Fibroblast of lung (primary cell): Measurements from ENCODE around the gene UTP14A. TPM values are rescaled to one million over a fixed set of nuclear protein-coding genes. Genes with fewer than 3 reads are reported as not detected.

Experiments
- DNase-seq, 2 donors: peaks; one replicate each; pipeline versions ENCODE4 v3.0.0 to v3.0.0-alpha.2; 2010; ENCODE audit warnings: low read depth in 2 of 2
- H2AFZ ChIP-seq: 2 replicates; pipeline ENCODE4 v1.5.1; 2012; ENCODE audit warnings: low read length, control low read depth, inconsistent platforms
- H3K27ac ChIP-seq: 2 replicates; pipeline ENCODE4 v1.5.1; 2011; ENCODE audit warnings: low read length, control low read depth; ENCODE audit not compliant: insufficient read depth
- H3K27me3 ChIP-seq: 2 replicates; pipeline ENCODE4 v1.5.1; 2011; ENCODE audit warnings: mild to moderate bottlenecking, low read length; ENCODE audit not compliant: control insufficient read depth, insufficient read depth
- H3K36me3 ChIP-seq: 2 replicates; pipeline ENCODE4 v1.5.1; 2011; ENCODE audit warnings: low read length; ENCODE audit not compliant: control insufficient read depth, insufficient read depth
- H3K4me1 ChIP-seq: 2 replicates; pipeline ENCODE4 v1.5.1; 2011; ENCODE audit warnings: low read length; ENCODE audit not compliant: control insufficient read depth, insufficient read depth; ENCODE audit errors: extremely low read depth
- H3K4me2 ChIP-seq: 2 replicates; pipeline ENCODE4 v1.5.1; 2011; ENCODE audit warnings: low read length, control low read depth; ENCODE audit not compliant: insufficient read depth; ENCODE audit errors: extremely low read depth
- H3K4me3 ChIP-seq, 4 experiments: fragments of 200-600 bp in 1 of 4; sonication (generic) in 1 of 4; replicated peaks in 1 of 4; 2 replicates each; pipeline ENCODE4 v1.5.1; 2011 to 2016; ENCODE audit warnings: low read length in 4 of 4, low read depth in 3 of 4, mild to moderate bottlenecking in 3 of 4, control low read depth in 2 of 4, inconsistent platforms in 1 of 4, mixed read lengths in 1 of 4; ENCODE audit not compliant: insufficient read depth in 1 of 4; ENCODE audit errors: control extremely low read depth in 1 of 4
- H3K79me2 ChIP-seq: 2 replicates; pipeline ENCODE4 v1.5.1; 2012; ENCODE audit warnings: mild to moderate bottlenecking, low read length, inconsistent platforms; ENCODE audit not compliant: control insufficient read depth, insufficient read depth
- H3K9ac ChIP-seq: 2 replicates; pipeline ENCODE4 v1.5.1; 2011; ENCODE audit warnings: mild to moderate bottlenecking, low read length, control low read depth; ENCODE audit not compliant: insufficient read depth
- H3K9me3 ChIP-seq: 2 replicates; pipeline ENCODE4 v1.5.1; 2012; ENCODE audit warnings: low read depth, low read length; ENCODE audit not compliant: control insufficient read depth, insufficient read depth
- H4K20me1 ChIP-seq: 2 replicates; pipeline ENCODE4 v1.5.1; 2011; ENCODE audit warnings: low read length; ENCODE audit not compliant: control insufficient read depth, insufficient read depth; ENCODE audit errors: extremely low read depth
- CTCF ChIP-seq, 2 donors: IDR thresholded peaks in 1 of 2; conservative IDR thresholded peaks in 1 of 2; 1 replicate in 1 of 2; 2 replicates in 1 of 2; pipeline ENCODE4 v1.5.1; 2011 to 2012; ENCODE audit warnings: low read length in 2 of 2, control low read depth in 1 of 2, inconsistent platforms in 1 of 2, low read depth in 1 of 2, mild to moderate bottlenecking in 1 of 2
- EZH2 ChIP-seq: IDR thresholded peaks from 2 replicates; pipeline ENCODE4 v1.5.1; 2012; ENCODE audit warnings: low read length, control low read depth, mild to moderate bottlenecking; ENCODE audit errors: missing control alignments
- polyA plus RNA-seq, 2 donors: library from polyadenylated mRNA; depleted of rRNA in 1 of 2; stranded (reverse) in 1 of 2; unstranded in 1 of 2; fragments of >200 nt; gene quantifications; 2 replicates each; pipeline ENCODE4 v1.2.1, GENCODE V29; 2011 to 2012; ENCODE audit warnings: missing spikeins in 1 of 2
- total RNA-seq: library from RNA; depleted of rRNA; stranded (reverse); fragments of >200 nt; gene quantifications from 2 replicates; pipeline ENCODE4 v1.2.1, GENCODE V29; 2014

UTP14A gene
- total and polyA plus RNA-seq, 2 donors (not counting 1 experiment from before 2014, with no cell fraction given) = 15.0 to 15.6 TPM

- no peaks in the 10 kb centered on the region for H3K4me1 ChIP-seq
- no peaks in the 10 kb centered on the region for H3K9me3 ChIP-seq
- H3K27ac ChIP-seq = no peak overlapping the region
- no peak overlapping the region for H3K4me3 ChIP-seq
- no peak overlapping the region for H3K9ac ChIP-seq
- no peak for TF ChIP-seq EZH2
- no peak for TF ChIP-seq CTCF (conservative IDR thresholded peaks at IDR 0.05 in 1 of 2, IDR thresholded peaks at IDR 0.05 in 1 of 2; ENCODE audit: low read depth in 1 of 2, low read length in 2 of 2)
- H3K36me3 ChIP-seq = no peaks in the 10 kb centered on the region
- H3K4me2 ChIP-seq = no peak overlapping the region
- no peak overlapping the region for H2AFZ ChIP-seq
- no peak for DNase-seq
- no peaks in the 10 kb centered on the region for H3K79me2 ChIP-seq
- no peaks in the 10 kb centered on the region for H3K27me3 ChIP-seq
- H4K20me1 ChIP-seq = no peaks in the 10 kb centered on the region
These were observed 63.0 kb downstream of the UTP14A start for GRCh38 chrX:129968968-129969367.

GRCh38 chrX:129976441-129976840, 70.5 kb downstream of the UTP14A start:
- Histone ChIP-seq H2AFZ (no peak overlapping the region), H3K4me3 (no peak overlapping the region), H3K27ac (no peak overlapping the region), H3K4me2 (no peak overlapping the region), H3K9ac (no peak overlapping the region), H4K20me1 (no peaks in the 10 kb centered on the region), H3K36me3 (no peaks in the 10 kb centered on the region), H3K9me3 (no peaks in the 10 kb centered on the region), H3K4me1 (no peaks in the 10 kb centered on the region), H3K27me3 (no peaks in the 10 kb centered on the region), H3K79me2 (no peaks in the 10 kb centered on the region)
- TF ChIP-seq CTCF (conservative IDR thresholded peaks at IDR 0.05 in 1 of 2, IDR thresholded peaks at IDR 0.05 in 1 of 2; ENCODE audit: low read depth in 1 of 2, low read length in 2 of 2) (no peak), EZH2 (no peak)
- DNase-seq = no peak

Other genes starting within 250 kb of the UTP14A start
- 0.17 and 1.5 TPM in 2 replicates for gene XPNPEP2, start 167.2 kb upstream of the UTP14A start, total RNA-seq
- gene XPNPEP2, start 167.2 kb upstream of the UTP14A start, polyA plus RNA-seq = 0.16 and 0.61 TPM in 2 replicates
- not detected in 2 replicates for gene SASH3, start 126.2 kb upstream of the UTP14A start, total RNA-seq
- gene SASH3, start 126.2 kb upstream of the UTP14A start, polyA plus RNA-seq = not detected in 2 replicates
- 13.6 and 21.8 TPM in 2 replicates for gene ZDHHC9, start 62.3 kb upstream of the UTP14A start, total RNA-seq
- gene ZDHHC9, start 62.3 kb upstream of the UTP14A start, polyA plus RNA-seq = 38.2 and 38.4 TPM in 2 replicates
- 1.3 and 2.8 TPM in 2 replicates for gene BCORL1, start 76.5 kb downstream of the UTP14A start, total RNA-seq
- 1.1 and 1.3 TPM in 2 replicates for gene BCORL1, start 76.5 kb downstream of the UTP14A start, polyA plus RNA-seq
- 5.9 and 9.9 TPM in 2 replicates for gene ELF4, start 204.3 kb downstream of the UTP14A start, total RNA-seq
- 13.7 and 17.0 TPM in 2 replicates for gene ELF4, start 204.3 kb downstream of the UTP14A start, polyA plus RNA-seq